ENCODE results near the gene PHLDA3. TPM values are rescaled to one million over a fixed set of nuclear protein-coding genes. Genes with fewer than 3 reads are reported as not detected.

Gene PHLDA3
- total RNA-seq, 3 donors from 2014 or later (not counting 1 experiment from before 2014, with no cell fraction given): 0.63 to 1.7 (median 1.1) TPM

DNA sequence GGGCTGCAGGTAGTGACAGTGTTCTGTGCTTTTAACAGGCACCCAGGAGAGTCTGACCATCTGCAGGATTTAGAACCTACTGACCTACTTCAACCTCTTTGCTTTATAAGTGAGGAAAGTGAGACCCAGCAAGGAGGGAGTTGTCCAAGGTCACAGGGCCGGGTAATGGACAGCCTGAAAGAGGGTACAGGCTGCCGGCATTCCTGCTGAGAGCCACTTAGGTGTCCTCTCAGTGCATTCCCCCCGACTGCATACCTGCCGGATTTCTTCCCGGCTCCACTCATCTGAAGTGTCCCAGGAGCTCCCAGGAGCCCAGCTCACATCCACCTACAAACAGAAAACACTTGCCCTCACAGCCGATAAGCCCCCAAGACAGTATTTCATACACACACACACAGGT lies 13.9 kb downstream of the PHLDA3 start:
- TF ChIP-seq CTCF (IDR thresholded peaks at IDR 0.05): no peak
- Histone ChIP-seq H3K27me3 (ENCODE audit: control insufficient read depth, insufficient read depth, low read length) (no peaks in the 10 kb centered on the region), H3K4me1 (ENCODE audit: control insufficient read depth, insufficient read depth, low read length) (no peaks in the 10 kb centered on the region), H3K36me3 (ENCODE audit: control insufficient read depth, insufficient read depth, low read length) (no peaks in the 10 kb centered on the region), H3K27ac (ENCODE audit: low read length) (no peak overlapping the region), H3K4me3 (ENCODE audit: low read length) (no peak overlapping the region), H3K9me3 (ENCODE audit: control insufficient read depth, insufficient read depth, low read length) (no peaks in the 10 kb centered on the region)
- Mint-ChIP-seq H3K27me3 (ENCODE audit: low read depth in 2 of 2) (peaks cover 0 to 16% of the 10 kb centered on the region in 2 donors), H3K4me3 (no peak overlapping the region), H3K4me1 (peaks cover 0 to 15% of the 10 kb centered on the region in 2 donors), H3K36me3 (no peaks in the 10 kb centered on the region), H3K27ac (no peak overlapping the region), H3K9me3 (no peaks in the 10 kb centered on the region)
- DNase-seq: no peak
- ATAC-seq: no peak
- intact Hi-C loops (cut with micrococcal nuclease): no loop called here
- WGBS (ENCODE audit: insufficient coverage): 93% methylated on average over 6 of the region's 6 CpGs

- no peak for ATAC-seq
- H3K4me1 Mint-ChIP-seq: peaks cover 0 to 16% of the 10 kb centered on the region in 2 donors
- no peaks in the 10 kb centered on the region for H3K36me3 Mint-ChIP-seq
- Histone ChIP-seq H3K4me3 (ENCODE audit: low read length) (no peak overlapping the region), H3K36me3 (ENCODE audit: control insufficient read depth, insufficient read depth, low read length) (no peaks in the 10 kb centered on the region), H3K27ac (ENCODE audit: low read length) (no peak overlapping the region), H3K9me3 (ENCODE audit: control insufficient read depth, insufficient read depth, low read length) (no peaks in the 10 kb centered on the region), H3K27me3 (ENCODE audit: control insufficient read depth, insufficient read depth, low read length) (no peaks in the 10 kb centered on the region), H3K4me1 (ENCODE audit: control insufficient read depth, insufficient read depth, low read length) (no peaks in the 10 kb centered on the region)
- no peak for TF ChIP-seq CTCF (IDR thresholded peaks at IDR 0.05)
- no peak overlapping the region for H3K4me3 Mint-ChIP-seq
- H3K27me3 Mint-ChIP-seq (ENCODE audit: low read depth in 2 of 2): peaks cover 0 to 16% of the 10 kb centered on the region in 2 donors
- no peaks in the 10 kb centered on the region for H3K9me3 Mint-ChIP-seq
- DNase-seq: no peak
- intact Hi-C loops (cut with micrococcal nuclease): no loop called here
- no peak overlapping the region for H3K27ac Mint-ChIP-seq
- 75% methylated on average over 3 of the region's 4 CpGs for WGBS (ENCODE audit: insufficient coverage)
Measured at GRCh38 chr1:201454608-201455007, 14.4 kb downstream of the PHLDA3 start.

- intact Hi-C loops (cut with micrococcal nuclease): no loop called here
- Histone ChIP-seq H3K27ac (ENCODE audit: low read length) (no peak overlapping the region), H3K4me3 (ENCODE audit: low read length) (no peak overlapping the region), H3K9me3 (ENCODE audit: control insufficient read depth, insufficient read depth, low read length) (no peaks in the 10 kb centered on the region), H3K36me3 (ENCODE audit: control insufficient read depth, insufficient read depth, low read length) (no peaks in the 10 kb centered on the region), H3K4me1 (ENCODE audit: control insufficient read depth, insufficient read depth, low read length) (peaks cover 3% of the 10 kb centered on the region), H3K27me3 (ENCODE audit: control insufficient read depth, insufficient read depth, low read length) (no peaks in the 10 kb centered on the region)
- H3K27me3 Mint-ChIP-seq (ENCODE audit: low read depth in 2 of 2): peaks cover 0 to 13% of the 10 kb centered on the region in 2 donors
- no peaks in the 10 kb centered on the region for H3K9me3 Mint-ChIP-seq
- no peak for ATAC-seq
- DNase-seq: no peak
- 93% methylated on average over 4 of the region's 4 CpGs for WGBS (ENCODE audit: insufficient coverage)
- H3K36me3 Mint-ChIP-seq: no peaks in the 10 kb centered on the region
- peaks cover 3 to 20% of the 10 kb centered on the region in 2 donors for H3K4me1 Mint-ChIP-seq
- no peak for TF ChIP-seq CTCF (IDR thresholded peaks at IDR 0.05)
- H3K4me3 Mint-ChIP-seq: no peak overlapping the region
- H3K27ac Mint-ChIP-seq: no peak overlapping the region
Measured at GRCh38 chr1:201452866-201453265, 16.1 kb downstream of the PHLDA3 start.

GRCh38 chr1:201450721-201451291 lies 18.2 kb downstream of the PHLDA3 start:
- intact Hi-C loops (cut with micrococcal nuclease): no loop called here
- Mint-ChIP-seq H3K27ac (peak overlapping the region in 1 of 2 donors; percentile 35), H3K4me3 (no peak overlapping the region), H3K9me3 (no peaks in the 10 kb centered on the region), H3K27me3 (ENCODE audit: low read depth in 2 of 2) (no peaks in the 10 kb centered on the region), H3K36me3 (no peaks in the 10 kb centered on the region), H3K4me1 (peaks cover 5 to 28% of the 10 kb centered on the region in 2 donors)
- H3K36me3 ChIP-seq (ENCODE audit: control insufficient read depth, insufficient read depth, low read length): no peaks in the 10 kb centered on the region
- 24% methylated on average over 12 of the region's 12 CpGs for WGBS (ENCODE audit: insufficient coverage)
- H3K27ac ChIP-seq (ENCODE audit: low read length): no peak overlapping the region
- TF ChIP-seq CTCF (IDR thresholded peaks at IDR 0.05): no peak
- H3K4me1 ChIP-seq (ENCODE audit: control insufficient read depth, insufficient read depth, low read length): peaks cover 3% of the 10 kb centered on the region
- H3K9me3 ChIP-seq (ENCODE audit: control insufficient read depth, insufficient read depth, low read length): no peaks in the 10 kb centered on the region
- no peaks in the 10 kb centered on the region for H3K27me3 ChIP-seq (ENCODE audit: control insufficient read depth, insufficient read depth, low read length)
- no peak for DNase-seq
- no peak for ATAC-seq
- no peak overlapping the region for H3K4me3 ChIP-seq (ENCODE audit: low read length)
